HFF-Myc (cell line): ENCODE results near the gene FAM240A.
A peak's percentile ranks its signal among the peaks of the same experiment; 100 is the strongest.

Experiments
- DNase-seq: peaks from one replicate; pipeline ENCODE4 v3.0.0-alpha.2; 2011; ENCODE audit warnings: low read depth; ENCODE audit errors: extremely low read depth
- H3K4me3 ChIP-seq: replicated peaks from 2 replicates; pipeline ENCODE4 v1.5.1; 2011; ENCODE audit warnings: low read depth, mild to moderate bottlenecking, control low read depth, low read length
- CTCF ChIP-seq: IDR thresholded peaks from 2 replicates; pipeline ENCODE4 v1.5.1; 2012; ENCODE audit warnings: mild to moderate bottlenecking, low read depth, low read length, control low read depth; ENCODE audit errors: missing control alignments

FAM240A gene

GRCh38 chr3:46673151-46674030, 61.1 kb downstream of the FAM240A start:
- no peak for TF ChIP-seq CTCF
- no peak for DNase-seq
- H3K4me3 ChIP-seq, result no peak overlapping the region

- DNase-seq, result no peak
- peak; percentile 48 for TF ChIP-seq CTCF
These were observed 61.9 kb downstream of the FAM240A start for GRCh38 chr3:46674031-46674845.

GRCh38 chr3:46675426-46675825, 63.1 kb downstream of the FAM240A start:
- TF ChIP-seq CTCF, result no peak
- DNase-seq, result no peak
- H3K4me3 ChIP-seq, result no peak overlapping the region

More at GRCh38 chr3:46674031-46674845, 61.9 kb downstream of the FAM240A start:
- no peak overlapping the region for H3K4me3 ChIP-seq
